Trophoblast cell (in vitro differentiated cells and primary cell): Measurements from ENCODE around the gene NQO2.
"Not testable (repeated sequence)": the region's sequence is repeated elsewhere in the genome, so short reads cannot be mapped to it uniquely, and the experiment has no call there.

Experiments
- DNase-seq, 2 donors: peaks; one replicate each; pipeline ENCODE4 v3.0.0-alpha.2; 2016
- H2AFZ ChIP-seq: 2 replicates; pipeline ENCODE4 v1.6.1; 2013; ENCODE audit warnings: low read length, moderate library complexity, mild to moderate bottlenecking; ENCODE audit not compliant: insufficient read depth, poor library complexity
- H2AK5ac ChIP-seq: 2 replicates; pipeline ENCODE4 v1.6.1; 2013; ENCODE audit warnings: mild to moderate bottlenecking, low read length
- H2BK120ac ChIP-seq: 2 replicates; pipeline ENCODE4 v1.6.1; 2013; ENCODE audit warnings: low read length, mild to moderate bottlenecking, moderate library complexity; ENCODE audit not compliant: insufficient read depth, poor library complexity
- H2BK12ac ChIP-seq: 2 replicates; pipeline ENCODE4 v1.6.1; 2013; ENCODE audit warnings: mild to moderate bottlenecking, low read length, moderate library complexity
- H2BK5ac ChIP-seq: 2 replicates; pipeline ENCODE4 v1.6.1; 2013; ENCODE audit warnings: low read length, low read depth, moderate library complexity, mild to moderate bottlenecking; ENCODE audit not compliant: poor library complexity
- H3K14ac ChIP-seq: 2 replicates; pipeline ENCODE4 v1.6.1; 2013; ENCODE audit warnings: mild to moderate bottlenecking, low read length
- H3K18ac ChIP-seq: 2 replicates; pipeline ENCODE4 v1.6.1; 2013; ENCODE audit warnings: mild to moderate bottlenecking, low read length
- H3K23ac ChIP-seq: 2 replicates; pipeline ENCODE4 v1.6.1; 2013; ENCODE audit warnings: low read length
- H3K27ac ChIP-seq: 2 replicates; pipeline ENCODE4 v1.5.1; 2013; ENCODE audit warnings: low read depth, mild to moderate bottlenecking, inconsistent platforms, low read length, moderate library complexity
- H3K27me3 ChIP-seq: 2 replicates; pipeline ENCODE4 v1.6.1; 2013; ENCODE audit warnings: inconsistent platforms, mild to moderate bottlenecking, low read length, moderate library complexity; ENCODE audit not compliant: insufficient read depth
- H3K36me3 ChIP-seq, 2 experiments: 1 replicate in 1 of 2; 2 replicates in 1 of 2; pipeline ENCODE4 v1.6.1; 2013; ENCODE audit warnings: low read length in 2 of 2, mild to moderate bottlenecking in 2 of 2, moderate library complexity in 1 of 2; ENCODE audit not compliant: insufficient read depth in 2 of 2, control insufficient read depth in 1 of 2
- H3K4ac ChIP-seq: 2 replicates; pipeline ENCODE4 v1.6.1; 2013; ENCODE audit warnings: low read depth, mild to moderate bottlenecking, low read length, moderate library complexity
- H3K4me1 ChIP-seq, 2 experiments: 1 replicate in 1 of 2; 2 replicates in 1 of 2; pipeline ENCODE4 v1.6.1; 2013; ENCODE audit warnings: low read length in 2 of 2, mild to moderate bottlenecking in 2 of 2, moderate library complexity in 1 of 2; ENCODE audit not compliant: insufficient read depth in 2 of 2, control insufficient read depth in 1 of 2
- H3K4me2 ChIP-seq: 2 replicates; pipeline ENCODE4 v1.6.1; 2013; ENCODE audit warnings: inconsistent platforms, mild to moderate bottlenecking, low read length, moderate library complexity
- H3K4me3 ChIP-seq: 2 replicates; pipeline ENCODE4 v1.5.1; 2013; ENCODE audit warnings: mild to moderate bottlenecking, low read depth, low read length, inconsistent platforms
- H3K79me1 ChIP-seq: one replicate; pipeline ENCODE4 v1.6.1; 2013; ENCODE audit warnings: low read length
- H3K79me2 ChIP-seq: 2 replicates; pipeline ENCODE4 v1.6.1; 2013; ENCODE audit warnings: low read length, mild to moderate bottlenecking; ENCODE audit not compliant: control insufficient read depth, insufficient read depth, poor library complexity
- H3K9ac ChIP-seq: 2 replicates; pipeline ENCODE4 v1.6.1; 2013; ENCODE audit warnings: mild to moderate bottlenecking, low read length
- H3K9me3 ChIP-seq: 2 replicates; pipeline ENCODE4 v1.6.1; 2013; ENCODE audit warnings: low read depth, mild to moderate bottlenecking, control low read depth, inconsistent platforms, low read length; ENCODE audit not compliant: insufficient read depth
- H4K12ac ChIP-seq: 2 replicates; pipeline ENCODE4 v1.6.1; 2013; ENCODE audit warnings: low read depth, mild to moderate bottlenecking, low read length, moderate library complexity
- H4K8ac ChIP-seq: 2 replicates; pipeline ENCODE4 v1.6.1; 2013; ENCODE audit warnings: low read depth, mild to moderate bottlenecking, low read length, moderate library complexity
- H4K91ac ChIP-seq: one replicate; pipeline ENCODE4 v1.6.1; 2013; ENCODE audit warnings: low read depth, mild to moderate bottlenecking, low read length, moderate library complexity
- WGBS: extraction: QIAGEN DNeasy Blood & Tissue Kit; methylation state at CpG from one replicate; pipeline ENCODE4 v1.1.7; 2013; ENCODE audit warnings: missing lambda C conversion rate; ENCODE audit not compliant: insufficient read length, insufficient coverage; ENCODE audit errors: extremely low coverage; 5-methylcytosine and 5-hydroxymethylcytosine counted together

NQO2 gene

DNA sequence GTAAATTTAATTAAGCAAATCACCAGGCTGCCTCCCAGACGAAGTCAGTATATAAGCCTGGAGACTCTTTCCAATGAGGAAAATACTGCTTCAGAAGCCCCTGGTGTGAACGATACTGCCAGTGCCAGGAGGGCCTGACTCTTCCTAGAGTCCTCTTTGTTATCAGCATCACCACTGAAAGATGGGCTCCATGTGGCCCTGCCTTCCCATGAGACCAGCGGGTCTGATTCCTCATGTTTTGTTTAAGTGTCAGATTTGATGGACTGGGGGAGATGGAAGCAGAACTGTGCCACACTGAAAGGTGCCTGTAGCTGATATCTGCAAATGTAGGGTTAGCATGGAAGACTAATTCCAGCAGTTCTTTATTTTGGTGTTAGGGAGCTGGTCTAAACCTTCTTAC, 7.9 kb downstream of the NQO2 start:
- Histone ChIP-seq H2BK12ac (no peak overlapping the region), H2AFZ (no peak overlapping the region), H3K4ac (no peak overlapping the region), H4K12ac (no peak overlapping the region), H2AK5ac (no peak overlapping the region), H3K4me1 (no peaks in the 10 kb centered on the region), H3K27me3 (no peaks in the 10 kb centered on the region), H3K18ac (no peak overlapping the region), H3K4me2 (no peak overlapping the region), H4K91ac (no peak overlapping the region), H3K23ac (no peak overlapping the region), H3K4me3 (no peak overlapping the region), H3K9me3 (peaks cover 6% of the 10 kb centered on the region), H3K36me3 (peaks cover 5 to 16% of the 10 kb centered on the region in 2 experiments), H2BK5ac (no peak overlapping the region), H4K8ac (no peak overlapping the region), H3K9ac (no peak overlapping the region), H3K14ac (no peak overlapping the region), H3K27ac (no peak overlapping the region), H3K79me2 (no peaks in the 10 kb centered on the region), H3K79me1 (no peaks in the 10 kb centered on the region), H2BK120ac (no peak overlapping the region)
- no peak for DNase-seq
- WGBS, result no CpG with 5 or more reads among the region's 3 CpGs

DNA sequence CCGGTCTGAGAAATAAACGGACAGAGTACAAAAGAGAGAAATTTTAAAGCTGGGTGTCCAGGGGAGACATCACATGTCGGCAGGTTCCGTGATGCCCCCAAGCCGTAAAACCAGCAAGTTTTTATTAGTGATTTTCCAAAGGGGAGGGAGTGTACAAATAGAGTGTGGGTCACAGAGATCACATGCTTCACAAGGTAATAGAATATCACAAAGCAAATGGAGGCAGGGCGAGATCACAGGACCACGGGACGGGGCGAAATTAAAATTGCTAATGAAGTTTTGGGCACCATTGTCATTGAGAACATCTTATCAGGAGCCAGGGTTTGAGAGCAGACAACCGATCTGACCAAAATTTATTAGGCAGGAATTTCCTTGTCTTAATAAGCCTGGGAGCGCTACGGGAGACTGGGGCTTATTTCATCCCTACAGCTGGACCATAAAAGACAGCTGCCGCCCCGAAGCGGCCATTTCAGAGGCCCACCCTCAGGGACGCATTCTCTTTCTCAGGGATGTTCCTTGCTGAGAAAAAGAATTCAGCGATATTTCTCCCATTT, 9.1 kb downstream of the NQO2 start:
- not testable (repeated sequence) for H3K4me3 ChIP-seq, H3K4ac ChIP-seq, H3K79me2 ChIP-seq, H3K9me3 ChIP-seq, H3K9ac ChIP-seq, H3K23ac ChIP-seq, H2BK12ac ChIP-seq, H3K4me2 ChIP-seq, DNase-seq, H3K79me1 ChIP-seq, H4K12ac ChIP-seq, H4K8ac ChIP-seq, H2AFZ ChIP-seq, H3K4me1 ChIP-seq, H2BK120ac ChIP-seq, H2BK5ac ChIP-seq, H2AK5ac ChIP-seq, H3K18ac ChIP-seq, H4K91ac ChIP-seq, H3K27ac ChIP-seq, H3K14ac ChIP-seq, H3K27me3 ChIP-seq
- no CpG with 5 or more reads among the region's 17 CpGs for WGBS
- peaks cover 5 to 16% of the 10 kb centered on the region in 2 experiments for H3K36me3 ChIP-seq

DNA sequence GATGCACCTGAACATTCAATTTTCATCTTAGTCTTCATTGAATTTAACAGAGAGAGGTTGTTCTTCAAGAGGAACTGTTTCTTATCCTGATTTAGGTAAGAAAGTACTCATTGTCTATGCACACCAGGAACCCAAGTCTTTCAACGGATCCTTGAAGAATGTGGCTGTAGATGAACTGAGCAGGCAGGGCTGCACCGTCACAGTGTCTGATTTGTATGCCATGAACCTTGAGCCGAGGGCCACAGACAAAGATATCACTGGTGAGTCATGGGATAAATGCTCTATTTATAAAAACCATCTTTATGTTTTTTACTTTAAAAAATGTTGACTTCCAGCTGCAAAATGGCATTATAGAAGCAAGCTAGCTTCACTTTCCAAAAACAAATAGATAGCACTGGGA, 10.2 kb downstream of the NQO2 start:
- no peak overlapping the region for H3K23ac ChIP-seq
- no peak overlapping the region for H2BK120ac ChIP-seq
- H2BK12ac ChIP-seq, result no peak overlapping the region
- no peak overlapping the region for H4K12ac ChIP-seq
- H3K4ac ChIP-seq, result no peak overlapping the region
- no peak overlapping the region for H3K18ac ChIP-seq
- no peak overlapping the region for H3K4me2 ChIP-seq
- no peak overlapping the region for H3K4me3 ChIP-seq
- H3K27me3 ChIP-seq, result no peaks in the 10 kb centered on the region
- no CpG with 5 or more reads among the region's 3 CpGs for WGBS
- H3K4me1 ChIP-seq, result peaks cover 6 to 10% of the 10 kb centered on the region in 2 experiments
- H3K79me2 ChIP-seq, result no peaks in the 10 kb centered on the region
- H3K79me1 ChIP-seq, result no peaks in the 10 kb centered on the region
- H4K91ac ChIP-seq, result no peak overlapping the region
- H3K9me3 ChIP-seq, result peaks cover 4% of the 10 kb centered on the region
- no peak overlapping the region for H3K9ac ChIP-seq
- H4K8ac ChIP-seq, result no peak overlapping the region
- DNase-seq, result no peak
- H2AK5ac ChIP-seq, result no peak overlapping the region
- no peak overlapping the region for H2AFZ ChIP-seq
- peaks cover 5 to 12% of the 10 kb centered on the region in 2 experiments for H3K36me3 ChIP-seq
- H2BK5ac ChIP-seq, result no peak overlapping the region
- H3K27ac ChIP-seq, result no peak overlapping the region
- H3K14ac ChIP-seq, result no peak overlapping the region

DNA sequence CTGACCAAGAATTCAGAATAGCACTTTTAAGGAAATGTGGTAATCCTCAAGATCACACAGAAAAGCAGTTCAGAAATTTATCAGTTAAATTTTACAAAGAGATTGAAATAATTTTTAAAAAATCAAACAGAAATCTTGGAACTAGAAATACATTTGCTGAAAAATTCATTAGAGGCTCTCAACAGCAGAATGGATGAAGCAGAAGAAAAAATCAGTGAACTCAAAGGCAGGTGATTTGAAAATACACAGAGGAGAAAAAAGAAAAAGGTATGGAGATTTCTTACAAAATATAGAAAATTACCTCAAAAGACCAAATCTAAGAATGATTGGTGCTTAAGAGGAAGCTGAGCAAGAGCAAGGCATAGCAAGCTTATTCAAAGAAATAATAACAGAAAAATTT, 11.5 kb downstream of the NQO2 start:
- no peak overlapping the region for H2BK5ac ChIP-seq
- no peak overlapping the region for H4K12ac ChIP-seq
- no peak overlapping the region for H3K27ac ChIP-seq
- H2AK5ac ChIP-seq, result no peak overlapping the region
- DNase-seq, result no peak
- peaks cover 6 to 10% of the 10 kb centered on the region in 2 experiments for H3K4me1 ChIP-seq
- no peak overlapping the region for H4K8ac ChIP-seq
- no peak overlapping the region for H3K18ac ChIP-seq
- H4K91ac ChIP-seq, result no peak overlapping the region
- no peak overlapping the region for H3K4me2 ChIP-seq
- no peak overlapping the region for H3K4ac ChIP-seq
- H3K9ac ChIP-seq, result no peak overlapping the region
- H3K23ac ChIP-seq, result no peak overlapping the region
- no peak overlapping the region for H2BK12ac ChIP-seq
- H3K79me1 ChIP-seq, result no peaks in the 10 kb centered on the region
- H3K4me3 ChIP-seq, result no peak overlapping the region
- no peak overlapping the region for H3K14ac ChIP-seq
- no peaks in the 10 kb centered on the region for H3K79me2 ChIP-seq
- H3K36me3 ChIP-seq, result peaks cover 5 to 15% of the 10 kb centered on the region in 2 experiments
- H3K9me3 ChIP-seq, result peaks cover 4% of the 10 kb centered on the region
- H2AFZ ChIP-seq, result no peak overlapping the region
- H2BK120ac ChIP-seq, result no peak overlapping the region
- H3K27me3 ChIP-seq, result no peaks in the 10 kb centered on the region
